Lung (tissue), 12 donors: ENCODE results near the gene IGFBP2. TPM values are rescaled to one million over a fixed set of nuclear protein-coding genes. Genes with fewer than 3 reads are reported as not detected.
A peak's percentile ranks its signal among the peaks of the same experiment; 100 is the strongest.

ENCODE experiments used
- ATAC-seq: fragments of 200-7000 bp; cut with Tn5 transposase; one replicate; pipeline ENCODE4 v1.9.1; 2020; ENCODE audit warnings: moderate number of reproducible peaks; ENCODE audit not compliant: insufficient read depth, low FRiP score
- DNase-seq, 3 donors: peaks; one replicate each; pipeline ENCODE4 v3.0.0-alpha.2; 2013 to 2017
- H3K27ac ChIP-seq, 2 donors: one replicate each; pipeline ENCODE4 v1.5.1; 2013; ENCODE audit warnings: mild to moderate bottlenecking in 2 of 2, moderate library complexity in 2 of 2, control low read depth in 1 of 2, inconsistent platforms in 1 of 2, low read depth in 1 of 2, low read length in 1 of 2
- H3K27me3 ChIP-seq, 3 donors: one replicate each; pipeline ENCODE4 v1.5.1; 2013; ENCODE audit warnings: low read length in 2 of 3; ENCODE audit not compliant: control insufficient read depth in 3 of 3, insufficient read depth in 3 of 3
- H3K36me3 ChIP-seq, 4 donors: one replicate each; pipeline ENCODE4 v1.5.1; 2013; ENCODE audit warnings: low read length in 4 of 4, mild to moderate bottlenecking in 1 of 4, moderate library complexity in 1 of 4; ENCODE audit not compliant: control insufficient read depth in 4 of 4, insufficient read depth in 4 of 4
- H3K4me1 ChIP-seq, 5 donors: one replicate each; pipeline ENCODE4 v1.5.1; 2013; ENCODE audit warnings: low read length in 5 of 5, mild to moderate bottlenecking in 2 of 5, moderate library complexity in 1 of 5; ENCODE audit not compliant: control insufficient read depth in 5 of 5, insufficient read depth in 5 of 5
- H3K4me3 ChIP-seq: one replicate; pipeline ENCODE4 v1.5.1; 2013; ENCODE audit warnings: mild to moderate bottlenecking, control low read depth, moderate library complexity
- H3K9ac ChIP-seq, 2 donors: one replicate each; pipeline ENCODE4 v1.5.1; 2013; ENCODE audit warnings: low read length in 2 of 2, control low read depth in 1 of 2; ENCODE audit not compliant: insufficient read depth in 1 of 2
- H3K9me3 ChIP-seq, 4 donors: one replicate each; pipeline ENCODE4 v1.5.1; 2013; ENCODE audit warnings: low read length in 3 of 4, mild to moderate bottlenecking in 1 of 4, moderate library complexity in 1 of 4; ENCODE audit not compliant: control insufficient read depth in 4 of 4, insufficient read depth in 3 of 4
- CTCF ChIP-seq: IDR thresholded peaks from 2 replicates; pipeline ENCODE4 v1.5.1; 2012; ENCODE audit warnings: mild to moderate bottlenecking; ENCODE audit errors: control extremely low read depth, extremely low read depth
- WGBS, 2 donors: extraction: QIAGEN DNeasy Blood & Tissue Kit; methylation state at CpG; one replicate each; pipeline ENCODE4 v1.1.7; 2013; 5-methylcytosine and 5-hydroxymethylcytosine counted together
- polyA plus RNA-seq, 2 donors: library from polyadenylated mRNA; stranded (reverse); fragments of 200-250 nt; gene quantifications; one replicate each; pipeline ENCODE4 v1.2.1, GENCODE V29; 2013
- total RNA-seq, 2 donors: library from RNA; depleted of rRNA in 1 of 2; stranded (reverse); fragments of >200 nt in 1 of 2; gene quantifications; one replicate each; pipeline ENCODE4 v1.2.1, GENCODE V29; 2014 to 2021
- donor health status: control.
- donor health status: control.
- donor health status: Bipolar disorder and iron deficiency.
- donor health status: healthy.
- donor health status: DM: yes; HTN: yes; CAD: no.

The IGFBP2 gene
- total and polyA plus RNA-seq, 4 donors = 50.5 to 104 (median 81.2) TPM

DNA sequence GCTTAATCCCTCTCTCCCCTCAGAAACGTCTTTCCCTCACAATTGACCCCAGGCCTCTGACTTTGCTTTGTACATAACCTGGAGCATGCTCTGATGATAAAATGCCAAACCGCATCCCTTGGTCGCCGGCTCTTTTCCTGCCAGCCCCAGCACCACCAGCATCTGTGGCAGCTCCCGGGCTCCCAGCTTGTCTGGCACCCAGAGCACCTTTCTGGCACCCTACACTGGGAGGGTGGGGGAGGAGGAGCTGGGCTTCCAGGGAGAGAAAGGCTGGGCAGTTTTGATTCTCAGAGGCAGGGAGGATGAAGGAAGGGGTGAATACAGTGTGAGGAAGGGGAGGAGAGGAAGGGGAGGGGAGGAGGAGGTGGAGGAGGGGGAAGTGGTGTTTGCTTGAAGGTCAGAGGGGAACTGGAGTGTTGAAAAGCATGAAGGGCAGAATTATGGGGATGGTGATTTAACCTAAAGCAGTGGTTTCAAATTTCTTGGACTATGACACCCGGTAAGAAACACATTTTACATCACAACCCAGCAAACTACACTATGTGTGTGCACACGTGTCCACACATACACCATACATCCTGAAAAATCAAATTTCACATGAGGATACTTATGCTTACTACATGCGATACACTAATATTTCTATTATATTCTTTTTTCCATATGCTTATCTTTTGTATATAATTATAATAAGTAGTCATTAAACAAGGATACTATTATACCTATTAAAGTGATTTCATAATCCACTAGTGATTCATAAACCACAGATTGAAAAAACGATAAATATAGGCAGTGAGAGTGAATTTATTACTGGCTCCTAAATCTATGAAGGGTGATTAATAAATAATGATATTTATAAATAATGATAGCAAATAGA lies 30.0 kb upstream of the IGFBP2 start:
- ATAC-seq = no peak
- no peak for TF ChIP-seq CTCF
- Histone ChIP-seq H3K4me3 (no peak overlapping the region), H3K9me3 (no peaks in the 10 kb centered on the region), H3K9ac (no peak overlapping the region), H3K27me3 (no peaks in the 10 kb centered on the region), H3K36me3 (no peaks in the 10 kb centered on the region), H3K4me1 (peaks cover 0 to 14% (median 4%) of the 10 kb centered on the region in 5 donors), H3K27ac (no peak overlapping the region)
- 74 to 78% methylated on average over 9 of the region's 9 CpGs for WGBS, 2 donors
- DNase-seq = peak in 1 of 3 donors; percentile 48

GRCh38 chr2:216603884-216604245 lies 29.4 kb upstream of the IGFBP2 start:
- Histone ChIP-seq H3K36me3 (no peaks in the 10 kb centered on the region), H3K27ac (no peak overlapping the region), H3K4me3 (no peak overlapping the region), H3K27me3 (no peaks in the 10 kb centered on the region), H3K9me3 (no peaks in the 10 kb centered on the region), H3K4me1 (peaks cover 0 to 14% (median 4%) of the 10 kb centered on the region in 5 donors), H3K9ac (no peak overlapping the region)
- 88 to 95% methylated on average over 3 of the region's 3 CpGs for WGBS, 2 donors
- DNase-seq (no peak), ATAC-seq (no peak)
- TF ChIP-seq CTCF = no peak

DNA sequence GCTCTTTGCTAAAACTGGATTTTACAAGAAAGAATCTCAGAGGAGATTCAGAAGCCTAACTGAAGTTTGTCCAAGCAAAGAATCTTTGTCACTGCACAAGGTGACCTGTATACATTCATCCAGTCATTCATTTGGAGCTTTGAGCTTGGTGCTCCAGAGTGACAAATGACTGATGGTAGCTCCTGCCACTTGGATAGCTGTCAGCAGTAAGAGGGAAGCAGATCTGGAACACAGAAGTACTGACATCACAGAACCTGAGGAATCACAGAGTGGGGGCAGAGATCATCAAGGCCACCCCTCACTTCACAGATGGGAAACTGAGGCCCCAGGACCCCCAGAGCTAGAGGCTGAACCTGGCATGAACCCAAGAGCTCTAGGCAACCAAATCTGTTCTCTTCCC lies 28.8 kb upstream of the IGFBP2 start:
- H3K27me3 ChIP-seq = no peaks in the 10 kb centered on the region
- ATAC-seq (no peak), DNase-seq (no peak)
- TF ChIP-seq CTCF = no peak
- no peak overlapping the region for H3K9ac ChIP-seq
- H3K4me3 ChIP-seq = no peak overlapping the region
- H3K9me3 ChIP-seq = no peaks in the 10 kb centered on the region
- no peaks in the 10 kb centered on the region for H3K36me3 ChIP-seq
- H3K27ac ChIP-seq = no peak overlapping the region
- peaks cover 0 to 14% (median 4%) of the 10 kb centered on the region in 5 donors for H3K4me1 ChIP-seq
